ENCODE results near the gene PCDHB12. TPM values are rescaled to one million over a fixed set of nuclear protein-coding genes. Genes with fewer than 3 reads are reported as not detected.

Gene PCDHB12
- total RNA-seq, 2 donors from 2014 or later: not detected

Other genes with a start within 250 kb of the PCDHB12 start
- gene PCDHAC2, start 242.2 kb upstream of the PCDHB12 start, total RNA-seq: not detected
- not detected for gene PCDHB1, start 157.3 kb upstream of the PCDHB12 start, total RNA-seq
- gene PCDHB2, start 114.1 kb upstream of the PCDHB12 start, total RNA-seq: under 1 TPM; 0.06 to 0.24 TPM
- gene PCDHB3, start 108.2 kb upstream of the PCDHB12 start, total RNA-seq: under 1 TPM in 1 of 2 donors, not detected in 1; 0.08 TPM
- gene PCDHB4, start 86.9 kb upstream of the PCDHB12 start, total RNA-seq: not detected
- not detected for gene PCDHB5, start 73.5 kb upstream of the PCDHB12 start, total RNA-seq
- not detected for gene PCDHB6, start 58.7 kb upstream of the PCDHB12 start, total RNA-seq
- gene PCDHB7, start 36.1 kb upstream of the PCDHB12 start, total RNA-seq: not detected
- gene PCDHB8, start 30.9 kb upstream of the PCDHB12 start, total RNA-seq: not detected
- not detected for gene PCDHB16, start 26.3 kb upstream of the PCDHB12 start, total RNA-seq
- not detected for gene PCDHB9, start 21.6 kb upstream of the PCDHB12 start, total RNA-seq
- not detected for gene PCDHB10, start 16.4 kb upstream of the PCDHB12 start, total RNA-seq
- gene PCDHB11, start 9.1 kb upstream of the PCDHB12 start, total RNA-seq: not detected
- under 1 TPM in 1 of 2 donors, not detected in 1; 0.08 TPM for gene PCDHB13, start 5.2 kb downstream of the PCDHB12 start, total RNA-seq
- not detected for gene PCDHB14, start 14.6 kb downstream of the PCDHB12 start, total RNA-seq
- not detected for gene PCDHB15, start 36.7 kb downstream of the PCDHB12 start, total RNA-seq
- gene SLC25A2, start 95.3 kb downstream of the PCDHB12 start, total RNA-seq: under 1 TPM in 1 of 2 donors, not detected in 1; 0.42 TPM
- gene TAF7, start 112.1 kb downstream of the PCDHB12 start, total RNA-seq: 10 to 100 TPM; 45.3 to 50.4 TPM
- gene PCDHGA1, start 121.8 kb downstream of the PCDHB12 start, total RNA-seq: under 1 TPM; 0.09 to 0.16 TPM
- gene PCDHGA2, start 130.0 kb downstream of the PCDHB12 start, total RNA-seq: not detected
- under 1 TPM in 1 of 2 donors, not detected in 1; 0.09 TPM for gene PCDHGA3, start 135.1 kb downstream of the PCDHB12 start, total RNA-seq
- not detected for gene PCDHGB1, start 141.4 kb downstream of the PCDHB12 start, total RNA-seq
- gene PCDHGA4, start 146.3 kb downstream of the PCDHB12 start, total RNA-seq: under 1 TPM in 1 of 2 donors, not detected in 1; 0.32 TPM
- under 1 TPM; 0.17 to 0.34 TPM for gene PCDHGB2, start 151.3 kb downstream of the PCDHB12 start, total RNA-seq
- gene PCDHGA5, start 155.4 kb downstream of the PCDHB12 start, total RNA-seq: under 1 TPM in 1 of 2 donors, not detected in 1; 0.11 TPM
- under 1 TPM in 1 of 2 donors, not detected in 1; 0.21 TPM for gene PCDHGB3, start 161.5 kb downstream of the PCDHB12 start, total RNA-seq
- gene PCDHGA6, start 165.2 kb downstream of the PCDHB12 start, total RNA-seq: under 1 TPM; 0.06 to 0.40 TPM
- gene PCDHGA7, start 174.0 kb downstream of the PCDHB12 start, total RNA-seq: under 1 TPM in 1 of 2 donors, not detected in 1; 0.06 TPM
- under 1 TPM; 0.06 to 0.08 TPM for gene PCDHGB4, start 179.0 kb downstream of the PCDHB12 start, total RNA-seq
- not detected for gene PCDHGA8, start 183.9 kb downstream of the PCDHB12 start, total RNA-seq
- under 1 TPM; 0.09 to 0.24 TPM for gene PCDHGB5, start 189.2 kb downstream of the PCDHB12 start, total RNA-seq
- not detected for gene PCDHGA9, start 194.1 kb downstream of the PCDHB12 start, total RNA-seq
- gene PCDHGB6, start 199.3 kb downstream of the PCDHB12 start, total RNA-seq: under 1 TPM in 1 of 2 donors, not detected in 1; 0.08 TPM
- under 1 TPM; 0.06 to 0.08 TPM for gene PCDHGA10, start 204.3 kb downstream of the PCDHB12 start, total RNA-seq
- under 1 TPM in 1 of 2 donors, not detected in 1; 0.11 TPM for gene PCDHGB7, start 209.0 kb downstream of the PCDHB12 start, total RNA-seq
- gene PCDHGA11, start 212.3 kb downstream of the PCDHB12 start, total RNA-seq: under 1 TPM in 1 of 2 donors, not detected in 1; 0.09 TPM
- not detected for gene PCDHGA12, start 221.8 kb downstream of the PCDHB12 start, total RNA-seq

Measured in activated T-helper 17 cell treated with anti-CD3 and anti-CD28 coated beads, Interleukin-2, amount 50 U/mL, for 72 hours (primary cell).